Fibroblast of skin of right quadriceps (primary cell): Measurements from ENCODE around the gene IL17RA.
"Not testable (repeated sequence)": the region's sequence is repeated elsewhere in the genome, so short reads cannot be mapped to it uniquely, and the experiment has no call there.

ENCODE experiments used
- DNase-seq: peaks from one replicate; pipeline ENCODE4 v3.0.0-alpha.2; 2013

IL17RA gene

DNA sequence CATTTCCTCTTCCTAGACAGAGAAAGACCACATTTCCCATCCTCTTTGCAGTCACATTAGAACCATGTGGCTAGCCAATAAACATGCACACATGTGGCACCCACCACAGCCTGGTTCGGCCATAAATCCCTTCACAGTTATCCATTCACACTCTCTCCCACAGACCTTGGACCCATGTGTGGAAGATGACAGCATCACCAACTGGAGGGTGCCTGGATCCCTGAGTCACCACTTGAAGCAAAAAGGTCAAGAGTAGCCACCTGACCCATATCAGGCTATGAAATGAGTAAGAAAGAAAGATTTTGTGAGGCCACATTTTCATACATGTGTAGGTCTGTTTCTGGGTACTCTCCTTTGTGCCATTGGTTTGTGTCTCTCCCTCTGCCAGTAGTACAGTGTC is 45.4 kb downstream of the IL17RA start:
- peak; percentile 7 for DNase-seq

DNA sequence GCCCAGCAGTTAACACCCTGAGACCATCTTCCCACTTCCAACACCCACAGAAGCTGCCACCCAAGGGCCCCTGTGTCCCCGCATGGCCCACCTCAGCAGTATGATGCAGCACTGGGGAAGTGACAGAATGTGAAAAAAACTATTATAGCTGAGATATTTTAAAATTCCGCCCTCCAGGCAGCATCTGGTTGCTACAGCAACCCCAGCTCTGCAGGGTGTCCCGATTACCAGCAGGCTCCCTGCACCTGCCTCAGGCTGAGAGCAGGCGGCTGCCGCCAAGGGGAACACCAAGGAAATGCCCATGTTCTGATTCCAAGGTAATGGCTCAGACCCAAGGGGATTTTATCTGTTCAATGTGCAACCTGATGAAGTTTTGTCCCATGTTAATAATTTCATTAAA is 46.9 kb downstream of the IL17RA start:
- no peak for DNase-seq

DNA sequence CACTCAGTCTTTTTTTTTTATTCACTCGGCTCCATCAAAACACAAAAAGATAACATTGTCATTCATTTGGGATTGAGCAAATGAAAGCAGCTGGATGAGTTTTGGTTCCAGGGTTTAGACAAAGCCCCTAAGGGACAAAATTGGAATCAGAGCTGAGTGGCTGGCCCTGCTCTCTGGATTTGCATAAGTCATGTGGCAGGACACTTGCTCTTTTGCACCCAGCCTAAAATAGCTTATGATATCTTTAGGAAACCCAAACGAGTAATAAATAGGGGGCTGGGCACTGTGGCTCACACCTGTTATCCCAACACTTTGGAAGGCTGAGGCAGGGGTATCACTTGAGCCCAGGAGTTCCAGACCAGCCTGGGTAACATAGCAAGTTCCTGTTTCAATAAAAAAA is 47.3 kb downstream of the IL17RA start:
- no peak for DNase-seq

DNA sequence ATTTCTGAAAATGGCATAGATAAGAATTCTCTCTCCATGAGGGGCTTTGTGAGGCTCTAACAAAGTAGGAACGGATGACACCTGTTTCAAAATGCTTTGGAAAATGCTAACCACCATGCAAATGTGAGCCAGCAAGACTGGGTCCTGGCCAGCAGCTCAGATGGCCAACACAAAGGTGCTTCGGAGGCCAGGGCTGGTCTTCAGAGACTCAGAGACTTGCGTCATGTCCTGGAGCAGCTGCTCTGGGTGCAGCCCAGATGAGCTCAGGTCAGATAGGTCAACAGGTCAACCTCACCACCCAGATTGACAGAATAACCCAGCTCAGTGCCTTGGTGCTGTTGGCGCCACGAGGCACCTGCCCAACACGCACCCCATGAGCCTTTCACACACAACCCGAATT is 48.3 kb downstream of the IL17RA start:
- no peak for DNase-seq

DNA sequence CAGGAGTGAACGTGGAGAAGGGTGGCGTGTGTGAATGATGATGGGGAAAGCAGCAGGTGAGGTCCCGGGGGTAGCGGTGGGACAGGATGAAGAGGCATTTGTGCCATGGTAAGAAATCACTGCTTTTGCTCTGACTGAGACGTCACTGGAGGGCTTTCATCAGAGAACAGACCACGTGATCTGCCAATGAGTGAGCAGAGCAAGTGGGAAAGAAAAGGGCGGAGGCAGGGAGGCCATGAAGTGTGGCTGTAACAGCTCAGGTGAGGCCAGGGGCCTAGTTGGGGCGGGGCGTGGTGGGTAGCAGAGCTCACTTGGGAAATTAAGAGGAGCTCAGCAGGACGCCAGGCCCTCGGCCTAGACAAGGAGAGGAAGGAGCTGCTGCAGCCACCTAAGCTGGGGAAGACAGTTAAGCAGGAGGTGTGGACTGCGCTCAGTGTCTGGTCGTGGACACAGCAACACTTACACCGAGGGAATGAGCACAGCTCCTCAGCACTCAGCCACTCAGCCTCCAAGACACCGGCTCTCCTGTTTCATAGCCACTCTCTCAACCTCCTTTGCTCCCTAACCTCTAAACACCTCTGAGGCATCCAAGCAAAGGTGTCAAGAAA is 50.5 kb downstream of the IL17RA start:
- DNase-seq = no peak

DNA sequence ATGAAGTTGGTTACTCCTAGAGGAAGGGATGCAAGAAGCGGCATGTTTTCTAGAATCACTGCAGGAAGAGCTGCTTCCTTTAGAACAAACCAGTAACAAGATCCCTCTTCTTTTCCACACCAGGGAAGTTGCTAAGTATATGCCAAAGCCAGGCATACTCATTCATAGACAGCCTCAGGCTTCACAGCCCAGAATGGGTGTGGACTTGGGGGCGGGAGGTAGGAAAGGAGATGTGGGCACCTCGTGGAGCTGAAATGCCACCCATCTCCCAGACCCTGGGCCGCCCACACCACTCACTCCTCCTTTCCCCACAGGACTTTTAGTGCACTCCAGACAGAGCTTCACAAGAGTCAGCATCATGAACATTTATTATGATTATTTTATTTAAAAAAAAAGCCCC is 52.4 kb downstream of the IL17RA start:
- DNase-seq = no peak

DNA sequence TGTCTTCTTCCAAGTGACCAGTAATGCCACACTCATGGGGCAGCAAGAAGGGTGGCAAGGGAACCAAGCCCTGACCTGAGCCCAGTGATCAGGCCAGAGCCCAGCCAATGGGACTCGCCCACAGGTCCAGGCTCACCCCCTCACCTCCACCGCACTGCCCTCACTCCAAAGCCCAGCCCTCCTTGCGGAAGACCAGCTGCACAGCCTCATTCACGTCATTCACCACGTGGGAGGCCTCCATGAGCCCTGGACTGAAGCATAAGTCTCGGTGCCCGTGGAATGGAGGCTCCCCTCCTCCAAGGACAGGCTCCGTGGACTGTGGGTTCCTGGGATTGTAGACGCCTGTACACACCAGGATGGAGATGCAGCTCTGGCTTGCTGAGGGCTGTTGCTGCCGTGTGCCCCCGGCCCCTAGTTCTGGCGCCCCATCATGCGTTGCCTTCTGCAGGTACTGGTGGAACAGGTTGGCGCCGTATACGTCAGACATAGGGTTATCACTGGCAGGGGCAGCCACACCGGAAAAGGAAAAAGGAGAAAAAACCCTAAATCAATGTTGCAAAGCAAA is 53.1 kb downstream of the IL17RA start:
- DNase-seq = no peak

DNA sequence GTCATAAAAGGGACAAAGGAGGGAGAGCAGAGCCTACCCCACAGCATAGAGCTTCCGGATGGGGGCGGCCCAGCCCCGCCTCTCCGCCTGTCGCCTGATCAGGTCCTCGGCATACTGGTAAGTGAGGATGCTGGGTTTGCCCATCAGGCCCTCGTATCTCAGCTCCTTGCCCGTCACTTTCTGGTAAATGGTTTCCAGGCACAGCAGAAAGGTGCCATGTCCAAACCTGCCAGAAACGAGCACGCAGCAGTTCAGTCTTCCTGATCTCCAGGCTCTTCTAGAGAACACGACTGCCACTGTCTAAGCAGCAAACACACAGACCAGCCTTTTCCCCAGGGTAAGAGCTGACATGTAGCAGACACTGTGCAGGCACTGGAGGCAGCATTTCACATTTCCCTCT is 53.7 kb downstream of the IL17RA start:
- DNase-seq = no peak

DNA sequence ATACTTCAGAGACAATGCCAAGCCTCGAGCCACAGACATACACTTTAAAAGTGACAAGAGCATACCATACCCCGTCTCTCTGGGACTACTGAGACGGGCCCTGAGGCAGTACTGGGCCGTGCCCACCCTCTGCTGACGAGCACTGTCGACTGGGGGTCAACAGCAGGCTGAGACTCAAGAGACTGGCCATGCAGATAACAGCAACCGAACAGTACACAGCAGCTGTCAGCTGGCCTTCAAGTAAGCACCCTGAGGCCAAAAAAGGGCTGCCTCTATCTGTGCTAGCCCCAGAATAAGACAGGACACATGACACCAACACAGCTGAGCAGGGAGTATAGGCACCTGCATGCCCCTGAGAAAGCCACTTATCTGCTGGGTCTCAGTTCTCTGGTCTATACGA is 55.2 kb downstream of the IL17RA start:
- no peak for DNase-seq

DNA sequence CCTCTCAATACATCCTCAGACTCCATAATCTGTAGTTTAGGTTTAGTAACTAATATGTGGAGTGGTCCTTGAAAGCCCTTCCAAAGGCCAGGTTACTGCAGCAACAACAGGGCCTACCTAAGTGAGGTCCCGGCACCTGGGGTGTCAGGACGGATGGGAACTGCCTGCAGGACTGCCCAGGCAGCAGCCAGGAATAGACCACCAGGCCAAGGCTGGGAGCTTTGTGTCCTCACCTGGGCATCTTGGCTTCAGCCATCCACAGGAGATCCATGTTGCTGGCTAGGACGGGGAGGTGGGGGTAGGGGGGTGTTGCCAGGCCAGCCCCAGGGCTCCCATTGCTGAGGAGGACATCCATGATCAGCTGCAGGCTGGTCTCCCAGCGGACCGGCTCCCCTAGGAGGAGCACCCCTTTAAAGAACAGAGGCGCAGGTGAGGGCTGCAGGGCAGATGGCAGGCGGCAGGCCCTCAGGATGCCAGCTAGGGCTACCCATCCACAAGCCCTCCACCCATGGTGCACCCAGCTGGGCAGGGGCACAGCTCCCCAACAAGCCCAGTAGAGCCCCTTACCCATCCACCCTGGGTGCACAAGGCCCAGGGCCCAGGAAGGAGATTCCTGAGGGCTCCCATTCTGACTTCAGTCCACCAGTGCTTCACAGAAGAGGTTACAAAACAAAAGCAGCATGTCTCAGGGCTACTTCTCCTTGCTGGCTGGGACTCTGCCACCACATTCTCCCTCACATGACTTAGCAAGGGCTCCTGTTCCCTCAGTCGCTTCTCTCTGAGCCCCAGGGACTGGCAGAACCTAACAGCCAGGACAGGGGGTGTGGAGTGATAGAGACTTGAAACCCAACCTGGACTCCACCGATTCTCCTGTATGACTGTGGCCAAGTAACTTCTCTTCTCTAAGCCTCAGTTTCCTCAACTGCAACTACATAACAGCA is 56.3 kb downstream of the IL17RA start:
- no peak for DNase-seq

DNA sequence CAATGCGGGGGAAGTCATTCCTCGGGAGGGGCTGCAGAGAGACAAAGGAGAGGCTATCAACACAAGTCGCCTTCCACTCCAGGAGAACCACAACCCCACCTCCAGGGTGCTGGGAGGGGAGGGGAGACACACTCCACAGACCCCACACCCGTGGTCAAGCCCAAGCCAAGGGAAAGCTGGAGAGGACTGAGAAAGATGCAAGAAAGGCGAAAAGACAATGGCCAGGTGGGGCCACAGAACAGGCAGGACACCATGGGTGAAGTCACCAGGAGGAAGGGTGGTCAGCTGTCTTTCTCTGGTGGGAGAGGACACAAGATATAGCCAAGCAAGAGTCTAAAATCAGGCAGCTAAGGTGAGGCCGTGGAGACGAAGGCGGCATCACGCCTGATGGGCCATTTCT is 58.3 kb downstream of the IL17RA start:
- DNase-seq = no peak

DNA sequence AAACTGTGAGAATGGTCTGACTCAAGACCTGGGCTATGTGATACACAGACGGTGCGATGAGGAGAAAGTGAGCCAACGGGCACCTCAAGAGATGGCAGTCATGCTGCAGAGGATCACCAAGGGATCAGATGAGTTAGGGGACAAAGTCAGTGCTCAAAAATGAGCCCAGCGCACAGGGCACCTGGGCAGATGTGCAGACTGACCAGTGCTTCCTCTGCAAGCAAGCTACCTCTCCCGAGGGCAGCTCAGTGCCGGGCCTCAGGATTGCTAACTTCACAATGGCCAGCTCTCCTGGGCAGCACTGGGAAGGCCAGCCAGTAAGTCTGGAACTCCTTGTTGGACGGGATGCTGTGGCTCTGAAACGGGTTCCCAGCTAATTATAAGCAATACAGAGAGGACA is 59.0 kb downstream of the IL17RA start:
- DNase-seq = no peak

DNA sequence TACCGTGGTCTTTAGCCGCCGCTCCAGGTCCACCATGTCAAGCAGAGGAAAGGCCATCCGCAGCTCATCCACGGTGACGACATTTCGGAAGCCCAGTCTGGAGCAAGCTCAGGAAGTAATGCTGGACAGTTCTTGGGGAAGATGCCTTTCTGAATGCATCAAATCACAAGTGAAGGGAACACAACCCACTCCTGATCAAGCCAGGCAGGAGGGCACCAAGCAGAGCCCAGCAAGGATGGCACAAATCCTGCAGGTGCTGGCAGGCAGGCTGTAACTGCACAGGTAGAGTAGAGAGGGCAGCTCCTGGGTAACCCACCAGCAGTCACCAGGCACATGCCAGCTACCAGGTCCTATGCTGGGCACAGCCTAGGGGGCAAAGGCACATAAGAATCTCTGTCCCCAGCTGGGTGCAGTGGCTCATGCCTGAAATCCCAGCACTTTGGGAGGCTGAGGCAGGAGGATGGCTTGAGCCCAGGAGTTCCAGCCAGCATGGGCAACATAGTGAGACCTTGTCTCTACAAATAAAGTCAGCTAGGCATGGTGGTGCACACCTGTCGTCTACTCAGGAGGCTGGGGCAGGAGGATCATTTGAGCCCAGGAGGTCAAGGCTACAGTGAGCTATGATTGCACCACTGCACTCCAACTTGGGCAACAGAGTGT is 60.4 kb downstream of the IL17RA start:
- DNase-seq = no peak

DNA sequence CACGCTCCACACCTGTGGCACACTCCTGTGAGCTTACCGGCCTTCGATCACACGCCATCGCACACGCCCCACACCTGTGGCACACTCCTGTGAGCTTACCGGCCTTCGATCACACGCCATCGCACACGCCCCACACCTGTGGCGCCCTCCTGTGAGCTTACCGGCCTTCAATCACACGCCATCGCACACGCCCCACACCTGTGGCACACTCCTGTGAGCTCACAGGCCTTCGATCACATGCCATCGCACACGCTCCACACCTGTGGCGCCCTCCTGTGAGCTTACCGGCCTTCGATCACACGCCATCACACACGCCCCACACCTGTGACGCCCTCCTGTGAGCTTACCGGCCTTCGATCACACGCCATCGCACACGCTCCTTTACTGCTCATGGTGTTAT is 62.7 kb downstream of the IL17RA start:
- DNase-seq = not testable (repeated sequence)

DNA sequence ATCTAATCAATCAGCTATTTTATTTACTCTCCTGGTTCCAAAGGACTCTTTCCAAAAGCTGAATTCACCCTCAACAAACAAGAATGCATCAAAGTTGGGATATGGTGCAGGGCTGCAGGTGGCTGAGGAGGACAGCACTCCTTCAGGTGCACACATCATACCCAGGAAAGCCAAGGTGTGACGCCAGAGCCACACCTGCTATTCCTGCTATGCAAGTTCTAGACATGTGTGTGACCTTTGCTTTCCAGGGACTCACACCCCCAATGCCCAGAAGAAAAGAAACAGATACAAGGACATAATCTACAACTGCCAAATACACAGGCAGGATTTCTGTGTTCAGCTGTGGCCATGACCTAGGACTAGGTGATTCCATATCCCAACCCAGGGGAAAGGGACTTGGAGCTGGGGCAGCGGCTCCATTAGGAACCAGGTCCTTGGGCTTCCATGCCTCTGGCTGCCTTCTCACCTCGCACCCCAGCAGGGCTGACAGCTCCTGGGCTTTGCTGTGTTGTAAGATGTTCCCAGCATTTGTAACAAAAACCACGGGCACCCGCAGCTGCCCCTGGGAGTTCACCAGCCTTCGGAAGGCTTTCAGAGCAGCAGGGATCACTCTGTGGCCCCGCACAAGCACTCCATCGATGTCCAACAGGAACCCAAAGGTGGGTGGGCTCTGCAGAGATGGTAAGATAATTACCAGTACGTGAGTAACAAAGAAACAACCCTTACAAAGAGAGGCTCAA is 64.4 kb downstream of the IL17RA start:
- DNase-seq = no peak

DNA sequence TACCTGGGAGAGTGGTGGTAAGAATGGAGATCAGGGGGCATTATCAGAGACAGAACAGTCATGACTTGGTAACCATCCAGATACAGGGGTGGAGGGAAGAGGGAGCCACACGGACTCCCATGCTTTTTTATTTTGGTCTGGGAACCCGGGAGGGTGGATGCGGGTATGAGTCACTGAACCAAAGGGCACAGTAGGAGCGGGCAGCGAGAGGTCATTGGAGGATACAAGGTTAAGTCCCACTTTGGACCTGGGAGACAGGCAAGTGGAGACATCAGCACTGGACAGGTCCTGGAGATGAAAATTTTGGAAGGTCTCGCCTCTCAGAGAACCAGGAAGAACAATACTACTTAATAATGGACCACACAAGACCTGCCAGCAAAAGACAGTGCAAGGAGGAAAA is 67.5 kb downstream of the IL17RA start:
- no peak for DNase-seq

DNA sequence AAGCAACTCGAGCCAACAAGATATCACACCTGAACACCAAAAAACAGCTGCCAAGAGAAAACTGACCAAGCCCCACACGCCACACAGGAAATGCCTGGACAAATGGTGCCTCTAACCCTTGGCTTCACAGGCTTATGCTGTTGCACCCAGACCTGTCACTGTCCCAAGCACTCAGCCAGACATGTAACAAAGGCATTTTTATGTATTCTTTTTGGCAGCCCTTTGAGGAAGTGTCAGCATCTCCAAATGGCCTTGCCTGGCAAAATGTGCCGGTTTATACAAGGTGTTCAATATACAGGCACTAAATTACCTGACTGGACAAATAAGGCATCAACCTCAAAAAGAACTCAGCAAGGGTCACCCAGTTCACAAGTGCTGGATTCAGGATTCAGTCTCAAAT is 68.2 kb downstream of the IL17RA start:
- DNase-seq = no peak

DNA sequence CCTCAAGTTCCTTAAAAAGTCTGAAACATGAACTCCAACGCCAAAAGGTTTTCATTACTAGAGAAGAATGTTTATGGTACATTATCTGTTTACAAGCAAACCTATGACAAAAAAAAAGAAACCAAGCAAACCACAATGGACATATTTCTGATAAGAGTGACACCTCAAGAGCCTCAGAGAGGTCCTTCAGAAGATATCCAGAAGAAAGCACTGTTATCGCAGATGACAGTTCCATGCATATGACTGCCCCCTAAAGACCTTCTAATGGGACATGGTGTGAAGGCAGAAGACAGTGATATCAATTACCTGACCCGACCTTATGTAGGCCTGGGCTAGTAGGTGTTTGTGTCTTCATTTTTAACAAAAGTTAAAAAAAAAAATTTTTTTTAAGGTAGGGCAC is 71.1 kb downstream of the IL17RA start:
- DNase-seq = no peak

DNA sequence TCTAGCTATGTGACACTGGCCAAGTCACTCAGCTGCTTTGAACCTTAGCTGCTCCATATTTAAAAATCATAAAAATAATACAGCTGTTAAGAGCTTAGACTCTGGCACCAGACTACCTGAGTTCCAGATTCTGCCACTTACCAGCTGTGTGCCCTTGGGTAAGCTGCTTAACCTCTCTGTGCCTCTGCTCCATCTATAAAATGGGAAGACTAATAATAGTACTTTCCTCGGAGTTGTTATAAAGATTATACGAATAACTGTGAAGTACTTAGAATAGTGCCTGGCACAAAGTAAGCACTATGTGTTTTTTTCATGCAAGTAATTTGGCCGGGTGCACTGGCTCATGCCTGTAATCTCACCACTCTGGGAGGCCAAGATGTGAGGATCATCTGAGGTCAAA is 72.9 kb downstream of the IL17RA start:
- DNase-seq = no peak

DNA sequence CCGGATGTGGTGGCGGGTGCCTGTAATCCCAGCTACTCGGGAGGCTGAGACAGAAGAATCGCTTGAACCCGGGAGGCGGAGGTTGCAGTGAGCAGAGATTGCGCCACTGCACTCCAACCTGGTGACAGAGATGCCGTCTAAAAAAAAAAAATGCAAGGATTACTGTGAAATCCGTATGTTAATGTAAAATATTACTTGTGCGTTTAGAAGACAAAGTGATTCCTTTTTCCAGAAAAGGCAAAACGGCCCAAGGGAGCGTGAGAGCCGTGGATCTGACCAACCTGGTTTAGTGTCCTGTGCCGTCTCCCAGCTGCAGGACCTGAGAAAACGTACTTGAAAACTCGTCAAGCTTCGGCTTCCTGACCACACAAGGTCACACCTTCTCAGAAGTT is 73.4 kb downstream of the IL17RA start:
- DNase-seq = no peak

DNA sequence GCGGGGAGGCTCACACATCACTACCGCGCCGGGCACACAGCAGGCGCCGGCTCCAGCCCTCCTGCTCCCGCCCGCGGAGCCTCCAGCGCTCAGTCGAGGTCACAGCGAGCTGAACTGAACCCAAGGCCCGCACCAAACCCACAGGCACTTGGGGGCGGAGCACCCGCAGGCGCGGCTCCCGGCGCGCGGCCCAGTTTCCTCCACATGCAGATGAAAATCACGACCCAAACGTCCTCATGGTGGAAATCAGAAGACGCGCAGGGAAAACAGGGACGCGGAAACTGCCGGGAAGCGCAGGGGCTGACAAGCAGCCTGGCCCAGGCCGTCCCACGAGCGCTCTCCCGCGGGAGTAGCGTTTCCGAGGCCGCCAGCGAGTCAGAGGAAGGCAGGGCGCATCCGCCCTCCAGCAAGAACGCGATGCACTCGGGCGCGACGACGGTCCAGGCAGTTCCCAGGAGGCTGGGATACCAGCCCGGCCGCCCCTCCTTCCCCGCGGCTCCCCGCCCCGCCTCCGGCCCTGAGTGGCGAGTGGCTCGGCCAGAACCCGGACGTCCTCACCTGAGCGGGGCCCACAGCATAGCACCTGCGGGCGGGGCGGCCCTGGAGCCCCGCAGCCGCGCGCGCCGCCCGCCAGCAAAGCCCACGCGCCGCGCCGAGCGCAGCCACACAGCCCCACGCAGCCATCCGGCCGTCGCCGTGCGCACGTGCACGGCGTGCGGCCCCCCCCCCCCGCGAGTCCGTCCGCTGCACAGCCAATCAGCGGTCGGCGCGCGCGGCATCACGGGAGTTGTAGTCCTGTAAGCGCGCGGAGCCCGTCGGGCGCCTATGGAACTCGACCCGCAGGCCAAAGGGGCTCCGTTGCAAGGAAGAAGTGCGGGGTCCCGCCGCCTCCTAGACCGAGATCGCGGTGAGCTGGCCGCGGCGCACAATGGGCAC is 74.0 kb downstream of the IL17RA start, which contains the start of gene HDHD5:
Gene HDHD5, minus strand, starts transcription at position 710 of the 936 bp plus-strand sequence. Its CDS starts 26 bp downstream, at position 684.
- DNase-seq = peak; percentile 87

DNA sequence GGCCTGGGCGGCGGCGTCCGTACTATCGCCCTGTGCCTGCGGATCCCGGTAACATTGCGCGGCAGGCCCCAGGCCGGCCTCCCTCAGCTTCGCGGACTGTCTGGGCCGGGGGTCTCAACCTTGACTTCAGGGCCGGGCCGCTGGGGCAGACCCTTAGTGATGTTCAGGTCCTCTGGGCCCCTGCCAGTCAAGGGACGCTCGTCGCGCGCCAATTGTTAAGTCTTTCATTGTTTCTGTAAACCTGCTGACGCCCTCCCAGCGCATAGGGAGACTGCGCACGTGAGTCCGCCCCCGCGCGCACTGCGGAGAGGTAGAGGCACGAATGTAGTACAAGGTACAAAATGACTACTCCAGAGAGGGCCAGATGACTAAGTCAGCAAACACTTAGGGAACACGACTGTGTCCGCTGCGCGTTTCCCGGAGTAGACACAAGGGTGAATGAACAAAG is 74.7 kb downstream of the IL17RA start:
- peak; percentile 62 for DNase-seq
